ENCODE results near the gene NOTO. TPM values are rescaled to one million over a fixed set of nuclear protein-coding genes. Genes with fewer than 3 reads are reported as not detected.

The NOTO gene
- total and polyA plus RNA-seq, 2 experiments from 2014 or later: not detected

DNA sequence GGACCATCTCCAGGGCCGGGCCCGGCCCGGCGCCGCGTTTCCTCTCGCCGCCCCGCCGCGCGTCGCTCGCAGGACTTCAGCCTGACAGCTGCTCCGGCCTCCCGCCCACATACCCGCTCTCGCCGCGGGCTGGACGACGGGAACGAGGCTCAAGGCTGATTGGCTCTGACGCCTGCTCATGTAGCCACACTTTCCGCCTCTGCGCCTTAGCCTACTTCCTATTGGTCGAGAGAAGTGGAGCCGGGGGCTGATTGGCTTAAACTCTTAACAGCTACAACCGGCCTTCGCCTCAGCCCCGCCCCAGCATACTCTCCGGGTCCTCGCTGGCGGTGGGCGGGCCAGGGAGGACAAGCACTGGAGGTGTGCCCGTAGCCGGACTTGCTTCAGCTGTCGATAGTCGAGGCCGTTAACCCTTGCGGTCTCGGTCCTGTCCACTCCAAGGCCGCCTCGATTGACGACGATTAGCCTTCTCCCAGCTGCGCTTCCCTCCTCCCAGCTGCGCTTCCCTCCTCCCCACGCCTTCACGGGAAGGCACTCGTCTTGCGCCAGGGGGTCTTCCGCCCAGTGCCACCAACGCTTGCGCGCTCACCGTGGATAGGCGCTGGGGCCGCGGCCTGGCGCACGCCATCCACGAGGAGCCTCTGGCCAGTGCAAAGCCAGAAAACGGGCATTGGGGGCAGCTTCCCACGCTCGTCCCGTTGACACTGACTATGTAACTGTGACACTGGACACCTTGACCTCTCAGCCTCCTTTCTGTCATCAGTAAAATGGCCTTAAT is 31.0 kb downstream of the NOTO start, which contains the start of gene PRADC1:
Gene PRADC1, minus strand, starts transcription at position 86 of the 778 bp plus-strand sequence. Its CDS starts 79 bp downstream, at position 7.
- H4K20me1 ChIP-seq (ENCODE audit: insufficient read depth, poor library complexity, severe bottlenecking): peaks cover 38% of the 10 kb centered on the region
- TF ChIP-seq, protein P1, sequence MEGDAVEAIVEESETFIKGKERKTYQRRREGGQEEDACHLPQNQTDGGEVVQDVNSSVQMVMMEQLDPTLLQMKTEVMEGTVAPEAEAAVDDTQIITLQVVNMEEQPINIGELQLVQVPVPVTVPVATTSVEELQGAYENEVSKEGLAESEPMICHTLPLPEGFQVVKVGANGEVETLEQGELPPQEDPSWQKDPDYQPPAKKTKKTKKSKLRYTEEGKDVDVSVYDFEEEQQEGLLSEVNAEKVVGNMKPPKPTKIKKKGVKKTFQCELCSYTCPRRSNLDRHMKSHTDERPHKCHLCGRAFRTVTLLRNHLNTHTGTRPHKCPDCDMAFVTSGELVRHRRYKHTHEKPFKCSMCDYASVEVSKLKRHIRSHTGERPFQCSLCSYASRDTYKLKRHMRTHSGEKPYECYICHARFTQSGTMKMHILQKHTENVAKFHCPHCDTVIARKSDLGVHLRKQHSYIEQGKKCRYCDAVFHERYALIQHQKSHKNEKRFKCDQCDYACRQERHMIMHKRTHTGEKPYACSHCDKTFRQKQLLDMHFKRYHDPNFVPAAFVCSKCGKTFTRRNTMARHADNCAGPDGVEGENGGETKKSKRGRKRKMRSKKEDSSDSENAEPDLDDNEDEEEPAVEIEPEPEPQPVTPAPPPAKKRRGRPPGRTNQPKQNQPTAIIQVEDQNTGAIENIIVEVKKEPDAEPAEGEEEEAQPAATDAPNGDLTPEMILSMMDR (IDR thresholded peaks at IDR 0.05; ENCODE audit: poor library complexity): no peak
- TF ChIP-seq EZH2phosphoT487 (IDR thresholded peaks at IDR 0.05; ENCODE audit: low read depth, severe bottlenecking, unreplicated experiment) (no peak), EZH2 (IDR thresholded peaks at IDR 0.05; ENCODE audit: borderline replicate concordance) (no peak)
- no peaks in the 10 kb centered on the region for H3K36me3 ChIP-seq (replicated peaks; ENCODE audit: insufficient read depth, low read depth)
- peak within 1 kb of the TSS; percentile 92 for H3K4me2 ChIP-seq
- no peaks in the 10 kb centered on the region for H3K27me3 ChIP-seq
- H3K9me2 ChIP-seq (replicated peaks; ENCODE audit: insufficient read depth): no peaks in the 10 kb centered on the region
- no peaks in the 10 kb centered on the region for H3K9me3 ChIP-seq (ENCODE audit: low read depth)
- H3K79me2 ChIP-seq: peaks cover 41% of the 10 kb centered on the region
- H3K4me1 ChIP-seq (ENCODE audit: insufficient read depth): peaks cover 6% of the 10 kb centered on the region
- peak within 1 kb of the TSS; percentile 99 for H2AFZ ChIP-seq
- H3K27ac ChIP-seq: peak within 1 kb of the TSS; percentile 99
- H3K4me3 ChIP-seq: peak within 1 kb of the TSS; percentile 99
- peak; percentile 99 for DNase-seq (ENCODE audit: low spot score)
- WGBS (ENCODE audit: low lambda C conversion rate, missing lambda C conversion rate): 1% methylated on average over 60 of the region's 67 CpGs

DNA sequence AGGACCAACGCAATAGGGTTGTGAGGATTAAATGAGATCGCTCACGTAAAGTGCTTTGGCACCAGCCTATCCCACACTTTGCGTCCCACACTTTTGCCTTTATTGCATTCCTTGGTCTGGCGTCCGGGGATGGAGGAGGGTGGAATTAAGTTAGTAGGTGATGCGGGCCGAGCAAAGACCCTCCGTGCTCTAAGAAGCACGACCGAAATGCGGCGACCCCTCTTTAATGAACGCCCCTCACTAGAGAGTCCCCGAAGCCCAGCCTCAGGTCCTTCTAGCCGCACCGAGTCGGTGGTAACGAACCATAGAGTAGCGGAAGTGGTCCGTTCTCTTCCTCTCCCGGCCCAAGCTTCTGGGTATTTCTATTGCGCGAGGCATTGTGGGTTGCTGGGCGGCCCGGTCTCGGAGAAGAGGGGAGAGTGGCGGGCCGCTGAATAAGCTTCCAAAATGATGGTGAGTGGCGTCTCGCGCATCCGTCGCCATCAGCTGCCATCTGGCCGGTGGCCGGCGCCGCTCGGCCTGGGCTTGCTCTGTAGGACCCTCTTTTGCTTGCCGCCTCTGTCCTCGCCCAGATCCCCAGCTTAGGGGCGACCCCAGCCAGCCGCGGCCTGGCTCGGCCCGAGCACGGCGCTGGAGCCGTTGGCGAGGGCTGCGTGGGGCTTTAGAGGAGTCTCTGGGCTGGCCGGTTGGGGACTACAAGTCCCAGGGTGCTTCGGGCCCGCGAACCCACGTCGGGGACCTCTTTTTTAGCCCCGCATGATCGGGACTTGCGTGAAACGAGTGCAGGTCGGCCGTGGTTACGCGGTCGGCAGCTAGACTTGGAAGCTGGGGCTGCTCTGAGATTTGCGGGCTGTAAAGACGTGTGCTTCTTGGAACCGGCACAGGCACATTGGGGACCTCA is 31.8 kb downstream of the NOTO start, which contains the start of gene CCT7:
Gene CCT7, plus strand, starts transcription at position 377 of the 901 bp plus-strand sequence. Its CDS starts 71 bp downstream, at position 448.
- no peak for TF ChIP-seq EZH2 (IDR thresholded peaks at IDR 0.05; ENCODE audit: borderline replicate concordance)
- no peak for TF ChIP-seq EZH2phosphoT487 (IDR thresholded peaks at IDR 0.05; ENCODE audit: low read depth, severe bottlenecking, unreplicated experiment)
- TF ChIP-seq, protein P1 (IDR thresholded peaks at IDR 0.05; ENCODE audit: poor library complexity): no peak
- Histone ChIP-seq H3K27ac (peak within 1 kb of the TSS; percentile 99), H3K9me2 (replicated peaks; ENCODE audit: insufficient read depth) (no peaks in the 10 kb centered on the region), H3K79me2 (peaks cover 49% of the 10 kb centered on the region), H2AFZ (peak within 1 kb of the TSS; percentile 99), H3K4me1 (ENCODE audit: insufficient read depth) (peaks cover 6% of the 10 kb centered on the region), H3K4me3 (peak within 1 kb of the TSS; percentile 99), H3K4me2 (peak within 1 kb of the TSS; percentile 92), H3K27me3 (no peaks in the 10 kb centered on the region), H3K9me3 (ENCODE audit: low read depth) (no peaks in the 10 kb centered on the region), H4K20me1 (ENCODE audit: insufficient read depth, poor library complexity, severe bottlenecking) (peaks cover 46% of the 10 kb centered on the region), H3K36me3 (replicated peaks; ENCODE audit: insufficient read depth, low read depth) (no peaks in the 10 kb centered on the region)
- under 1% methylated on average over 69 of the region's 69 CpGs for WGBS (ENCODE audit: low lambda C conversion rate, missing lambda C conversion rate)
- DNase-seq (ENCODE audit: low spot score): peak; percentile 94

DNA sequence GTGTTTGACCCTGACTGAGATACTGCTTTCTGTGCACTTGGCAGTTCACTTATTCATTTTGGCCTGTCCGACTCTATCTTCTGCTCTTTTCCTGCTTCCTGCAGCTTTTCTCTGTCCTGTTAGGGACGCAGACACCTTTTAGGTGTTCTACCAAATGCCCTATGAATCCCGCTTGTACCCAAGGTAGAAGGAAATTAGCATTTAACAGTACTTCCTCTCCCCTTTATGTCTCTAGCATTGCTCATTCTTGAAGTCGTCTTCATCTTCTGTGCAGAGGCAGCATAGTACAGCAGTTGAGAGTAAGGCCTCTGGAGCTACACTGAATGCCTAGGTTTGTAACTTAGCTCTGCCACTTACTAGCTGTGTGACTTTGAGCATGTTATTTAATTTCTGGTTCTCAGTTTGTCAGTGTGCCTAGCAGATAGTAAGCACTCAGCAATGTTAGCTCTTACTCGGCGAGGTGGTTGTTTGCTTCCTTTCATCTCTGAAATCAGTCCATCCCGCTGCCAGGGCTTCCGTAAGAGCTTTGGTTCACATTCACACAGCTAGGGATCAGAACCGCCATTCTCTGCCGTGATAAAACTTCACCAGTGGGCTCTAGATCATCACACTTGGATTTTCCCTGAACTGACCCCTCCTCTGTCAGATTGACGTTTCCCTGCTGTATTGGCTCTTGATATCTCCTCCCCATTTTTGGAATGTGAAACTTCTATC is 33.1 kb downstream of the NOTO start:
- peaks cover 62% of the 10 kb centered on the region for H3K79me2 ChIP-seq
- no peaks in the 10 kb centered on the region for H3K9me2 ChIP-seq (replicated peaks; ENCODE audit: insufficient read depth)
- H3K36me3 ChIP-seq (replicated peaks; ENCODE audit: insufficient read depth, low read depth): no peaks in the 10 kb centered on the region
- H3K9me3 ChIP-seq (ENCODE audit: low read depth): no peaks in the 10 kb centered on the region
- peaks cover 6% of the 10 kb centered on the region for H3K4me1 ChIP-seq (ENCODE audit: insufficient read depth)
- DNase-seq (ENCODE audit: low spot score): no peak
- no peak overlapping the region for H2AFZ ChIP-seq
- 64% methylated on average over 11 of the region's 11 CpGs for WGBS (ENCODE audit: low lambda C conversion rate, missing lambda C conversion rate)
- H3K27me3 ChIP-seq: no peaks in the 10 kb centered on the region
- no peak overlapping the region for H3K27ac ChIP-seq
- TF ChIP-seq, protein P1 (IDR thresholded peaks at IDR 0.05; ENCODE audit: poor library complexity): no peak
- TF ChIP-seq EZH2phosphoT487 (IDR thresholded peaks at IDR 0.05; ENCODE audit: low read depth, severe bottlenecking, unreplicated experiment) (no peak), EZH2 (IDR thresholded peaks at IDR 0.05; ENCODE audit: borderline replicate concordance) (no peak)
- H4K20me1 ChIP-seq (ENCODE audit: insufficient read depth, poor library complexity, severe bottlenecking): peaks cover 56% of the 10 kb centered on the region
- H3K4me2 ChIP-seq: peak overlapping the region; percentile 92
- peak overlapping the region; percentile 99 for H3K4me3 ChIP-seq

Data from hepatocyte (in vitro differentiated cells).